ENCODE measurements around the gene IL17RC. TPM values are rescaled to one million over a fixed set of nuclear protein-coding genes. Genes with fewer than 3 reads are reported as not detected.
A peak's percentile ranks its signal among the peaks of the same experiment; 100 is the strongest.
"Not testable (repeated sequence)": the region's sequence is repeated elsewhere in the genome, so short reads cannot be mapped to it uniquely, and the experiment has no call there.

Gene IL17RC
- total RNA-seq, result 36.5 and 36.6 TPM in 2 replicates
- long read RNA-seq, partial matches to known transcripts, result 0 of 1 reads
- long read RNA-seq, other reads (novel, unspliced or antisense), result 0 of 1 reads

- peak; percentile 89 for DNase-seq (ENCODE audit: extremely low spot score, unreplicated experiment)
- no peak for TF ChIP-seq CTCF (IDR thresholded peaks at IDR 0.05)
- H3K27ac Mint-ChIP-seq (ENCODE audit: unreplicated experiment), result peak within 1 kb of the TSS; percentile 89
- peaks cover 47% of the 10 kb centered on the region for H3K4me1 Mint-ChIP-seq (ENCODE audit: unreplicated experiment)
- H3K4me3 Mint-ChIP-seq (ENCODE audit: unreplicated experiment), result peak within 1 kb of the TSS; percentile 75
- no peaks in the 10 kb centered on the region for H3K27me3 Mint-ChIP-seq (ENCODE audit: unreplicated experiment)
- H3K36me3 Mint-ChIP-seq (ENCODE audit: unreplicated experiment), result no peaks in the 10 kb centered on the region
- no peaks in the 10 kb centered on the region for H3K9me3 Mint-ChIP-seq (ENCODE audit: unreplicated experiment)
Measured at GRCh38 chr3:9916734-9917680, at the start of gene IL17RC. Gene IL17RC (plus strand): TSS chr3:9917098. CDS start chr3:9917316, 218 bp downstream.

- Mint-ChIP-seq H3K27me3 (ENCODE audit: unreplicated experiment) (no peaks in the 10 kb centered on the region), H3K4me3 (ENCODE audit: unreplicated experiment) (no peak overlapping the region), H3K4me1 (ENCODE audit: unreplicated experiment) (peaks cover 30% of the 10 kb centered on the region), H3K27ac (ENCODE audit: unreplicated experiment) (no peak overlapping the region), H3K9me3 (ENCODE audit: unreplicated experiment) (no peaks in the 10 kb centered on the region), H3K36me3 (ENCODE audit: unreplicated experiment) (no peaks in the 10 kb centered on the region)
- no peak for TF ChIP-seq CTCF (IDR thresholded peaks at IDR 0.05)
- DNase-seq (ENCODE audit: extremely low spot score, unreplicated experiment), result no peak
Measured at GRCh38 chr3:9867106-9867505, 49.8 kb upstream of the IL17RC start.

GRCh38 chr3:9869955-9870354, 46.9 kb upstream of the IL17RC start:
- Mint-ChIP-seq H3K4me3 (ENCODE audit: unreplicated experiment) (no peak overlapping the region), H3K9me3 (ENCODE audit: unreplicated experiment) (no peaks in the 10 kb centered on the region), H3K36me3 (ENCODE audit: unreplicated experiment) (no peaks in the 10 kb centered on the region), H3K27ac (ENCODE audit: unreplicated experiment) (no peak overlapping the region), H3K4me1 (ENCODE audit: unreplicated experiment) (peaks cover 10% of the 10 kb centered on the region), H3K27me3 (ENCODE audit: unreplicated experiment) (no peaks in the 10 kb centered on the region)
- no peak for DNase-seq (ENCODE audit: extremely low spot score, unreplicated experiment)
- no peak for TF ChIP-seq CTCF (IDR thresholded peaks at IDR 0.05)

- H3K9me3 Mint-ChIP-seq (ENCODE audit: unreplicated experiment), result no peaks in the 10 kb centered on the region
- H3K27ac Mint-ChIP-seq (ENCODE audit: unreplicated experiment), result peak overlapping the region; percentile 60
- no peaks in the 10 kb centered on the region for H3K36me3 Mint-ChIP-seq (ENCODE audit: unreplicated experiment)
- no peak for TF ChIP-seq CTCF (IDR thresholded peaks at IDR 0.05)
- H3K27me3 Mint-ChIP-seq (ENCODE audit: unreplicated experiment), result no peaks in the 10 kb centered on the region
- peaks cover 19% of the 10 kb centered on the region for H3K4me1 Mint-ChIP-seq (ENCODE audit: unreplicated experiment)
- H3K4me3 Mint-ChIP-seq (ENCODE audit: unreplicated experiment), result no peak overlapping the region
- no peak for DNase-seq (ENCODE audit: extremely low spot score, unreplicated experiment)
Measured at GRCh38 chr3:9870978-9871377, 45.9 kb upstream of the IL17RC start.

GRCh38 chr3:9872067-9872466, 44.8 kb upstream of the IL17RC start:
- not testable (repeated sequence) for H3K36me3 Mint-ChIP-seq (ENCODE audit: unreplicated experiment); H3K4me3 Mint-ChIP-seq (ENCODE audit: unreplicated experiment); H3K9me3 Mint-ChIP-seq (ENCODE audit: unreplicated experiment); DNase-seq (ENCODE audit: extremely low spot score, unreplicated experiment); H3K27me3 Mint-ChIP-seq (ENCODE audit: unreplicated experiment); H3K27ac Mint-ChIP-seq (ENCODE audit: unreplicated experiment)
- H3K4me1 Mint-ChIP-seq (ENCODE audit: unreplicated experiment), result peaks cover 19% of the 10 kb centered on the region

All from osteocyte (in vitro differentiated cells).